GM12891 (cell line): ENCODE results near the gene PIGM.
"Not testable (repeated sequence)": the region's sequence is repeated elsewhere in the genome, so short reads cannot be mapped to it uniquely, and the experiment has no call there.

Experiments
- DNase-seq: peaks from one replicate; pipeline ENCODE4 v3.0.0; 2011; ENCODE audit warnings: low spot score; ENCODE audit not compliant: insufficient read length
- FAIRE-seq: peaks from 2 replicates; lab custom pipeline; 2011; peaks lifted over from hg19 to GRCh38; lab: Jason Lieb, UNC
- PAX5 ChIP-seq: IDR thresholded peaks from 2 replicates; pipeline ENCODE4 v1.6.1; 2011; ENCODE audit warnings: low read length, moderate library complexity, mild to moderate bottlenecking; ENCODE audit not compliant: insufficient read depth, severe bottlenecking
- POLR2A ChIP-seq: IDR thresholded peaks from 2 replicates; pipeline ENCODE4 v1.6.1; 2011; ENCODE audit warnings: low read depth, low read length, control low read depth
- POLR2AphosphoS5 ChIP-seq: IDR thresholded peaks from 2 replicates; pipeline ENCODE4 v1.6.1; 2011; ENCODE audit warnings: low read depth, low read length, control low read depth
- POU2F2 ChIP-seq: IDR thresholded peaks from 2 replicates; pipeline ENCODE4 v1.6.1; 2011; ENCODE audit warnings: low read depth, mild to moderate bottlenecking, control low read depth, low read length, moderate library complexity
- SPI1 ChIP-seq: IDR thresholded peaks from 2 replicates; pipeline ENCODE4 v1.6.1; 2011; ENCODE audit warnings: low read depth, low read length, control low read depth
- TAF1 ChIP-seq: IDR thresholded peaks from 2 replicates; pipeline ENCODE4 v1.6.1; 2011; ENCODE audit warnings: low read depth, low read length, control low read depth

PIGM gene

GRCh38 chr1:160062230-160062532, 30.4 kb upstream of the PIGM start:
- DNase-seq (no peak), FAIRE-seq (no peak)
- TF ChIP-seq POLR2A (no peak), TAF1 (no peak), PAX5 (no peak), POLR2AphosphoS5 (no peak), POU2F2 (no peak), SPI1 (no peak)

- DNase-seq: no peak
- no peak for FAIRE-seq
- TF ChIP-seq SPI1 (no peak), TAF1 (no peak), POU2F2 (no peak), POLR2AphosphoS5 (no peak), POLR2A (no peak), PAX5 (no peak)
Observed at GRCh38 chr1:160061369-160062229, 29.8 kb upstream of the PIGM start.

- no peak for TF ChIP-seq PAX5
- no peak for TF ChIP-seq POU2F2
- TF ChIP-seq POLR2A: no peak
- TF ChIP-seq SPI1: no peak
- TF ChIP-seq TAF1: no peak
- no peak for TF ChIP-seq POLR2AphosphoS5
- DNase-seq (no peak), FAIRE-seq (no peak)
Observed at GRCh38 chr1:160058087-160058486, 26.3 kb upstream of the PIGM start.

- DNase-seq (no peak), FAIRE-seq (no peak)
- TF ChIP-seq TAF1 (no peak), SPI1 (no peak), POLR2AphosphoS5 (no peak), PAX5 (no peak), POLR2A (no peak), POU2F2 (no peak)
Observed at GRCh38 chr1:160056648-160057169, 24.9 kb upstream of the PIGM start.

- no peak for FAIRE-seq
- TF ChIP-seq SPI1 (no peak), POLR2A (no peak), POU2F2 (no peak), PAX5 (no peak), TAF1 (no peak), POLR2AphosphoS5 (no peak)
Observed at GRCh38 chr1:160053548-160054365, 22.0 kb upstream of the PIGM start.

GRCh38 chr1:160052936-160053335, 21.1 kb upstream of the PIGM start:
- FAIRE-seq (no peak), DNase-seq (no peak)
- no peak for TF ChIP-seq PAX5
- TF ChIP-seq TAF1: no peak
- TF ChIP-seq POLR2AphosphoS5: no peak
- no peak for TF ChIP-seq SPI1

More at GRCh38 chr1:160053548-160054365, 22.0 kb upstream of the PIGM start:
- DNase-seq: no peak

GRCh38 chr1:160050619-160051018, 18.8 kb upstream of the PIGM start:
- TF ChIP-seq TAF1 (no peak), POU2F2 (no peak), POLR2A (no peak), POLR2AphosphoS5 (no peak), SPI1 (no peak), PAX5 (no peak)
- DNase-seq (no peak), FAIRE-seq (no peak)

GRCh38 chr1:160050182-160050581, 18.4 kb upstream of the PIGM start:
- not testable (repeated sequence) for FAIRE-seq, DNase-seq

GRCh38 chr1:160049101-160049500, 17.3 kb upstream of the PIGM start:
- FAIRE-seq (no peak), DNase-seq (no peak)
- no peak for TF ChIP-seq PAX5
- no peak for TF ChIP-seq POU2F2

- no peak for FAIRE-seq
- no peak for TF ChIP-seq POLR2AphosphoS5
- TF ChIP-seq POLR2A: no peak
- TF ChIP-seq TAF1: no peak
- no peak for DNase-seq
Observed at GRCh38 chr1:160048335-160048734, 16.5 kb upstream of the PIGM start.
